Muscle layer of colon (tissue), 2 donors: ENCODE results near the gene SRXN1.
A peak's percentile ranks its signal among the peaks of the same experiment; 100 is the strongest.

Experiments used
- H3K27ac ChIP-seq: one replicate; pipeline ENCODE4 v1.7.0; 2013; ENCODE audit warnings: low read depth, mild to moderate bottlenecking, low read length, moderate library complexity
- H3K27me3 ChIP-seq, 2 donors: one replicate each; pipeline ENCODE4 v1.7.0; 2013; ENCODE audit warnings: low read length in 2 of 2, mild to moderate bottlenecking in 2 of 2; ENCODE audit not compliant: insufficient read depth in 2 of 2, control insufficient read depth in 1 of 2
- H3K36me3 ChIP-seq: one replicate; pipeline ENCODE4 v1.7.0; 2013; ENCODE audit warnings: mild to moderate bottlenecking, low read length; ENCODE audit not compliant: insufficient read depth
- H3K4me1 ChIP-seq: one replicate; pipeline ENCODE4 v1.7.0; 2013; ENCODE audit warnings: mild to moderate bottlenecking, low read length; ENCODE audit not compliant: insufficient read depth
- H3K4me3 ChIP-seq, 2 donors: one replicate each; pipeline ENCODE4 v1.7.0; 2013; ENCODE audit warnings: low read length in 2 of 2, low read depth in 1 of 2, mild to moderate bottlenecking in 1 of 2, moderate library complexity in 1 of 2
- H3K9ac ChIP-seq: one replicate; pipeline ENCODE4 v1.7.0; 2013; ENCODE audit warnings: low read length
- H3K9me3 ChIP-seq: one replicate; pipeline ENCODE4 v1.7.0; 2013; ENCODE audit warnings: mild to moderate bottlenecking, low read length
- donor health status: abdominal sarcoma.
- donor health status: Adenocarcinoma of cecum.

SRXN1 gene

DNA sequence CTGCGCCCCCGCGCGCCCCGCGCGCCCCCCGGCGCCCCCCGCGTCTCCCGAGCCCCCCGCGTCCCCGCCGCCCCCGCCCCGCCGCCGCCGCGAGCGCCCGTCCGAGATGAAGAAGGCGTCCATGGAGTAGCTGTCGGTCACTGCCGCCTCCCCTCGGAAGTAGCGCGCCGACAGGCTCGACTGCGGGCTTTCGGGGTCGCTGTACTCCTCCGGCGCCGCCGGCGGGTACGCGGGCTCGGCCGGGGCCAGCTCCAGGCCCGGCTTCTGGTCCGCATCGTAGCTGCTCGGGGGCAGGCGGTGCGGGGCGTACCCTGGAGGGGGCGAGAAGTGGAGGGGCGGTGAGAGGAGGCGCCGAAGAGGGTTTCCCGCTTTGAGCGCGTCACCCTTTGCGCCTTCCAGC is 11.2 kb upstream of the SRXN1 start:
- Histone ChIP-seq H3K27me3 (peaks cover 19 to 70% of the 10 kb centered on the region in 2 donors), H3K9ac (no peak overlapping the region), H3K27ac (no peak overlapping the region), H3K9me3 (no peaks in the 10 kb centered on the region), H3K4me3 (no peak overlapping the region), H3K4me1 (no peaks in the 10 kb centered on the region), H3K36me3 (no peaks in the 10 kb centered on the region)

DNA sequence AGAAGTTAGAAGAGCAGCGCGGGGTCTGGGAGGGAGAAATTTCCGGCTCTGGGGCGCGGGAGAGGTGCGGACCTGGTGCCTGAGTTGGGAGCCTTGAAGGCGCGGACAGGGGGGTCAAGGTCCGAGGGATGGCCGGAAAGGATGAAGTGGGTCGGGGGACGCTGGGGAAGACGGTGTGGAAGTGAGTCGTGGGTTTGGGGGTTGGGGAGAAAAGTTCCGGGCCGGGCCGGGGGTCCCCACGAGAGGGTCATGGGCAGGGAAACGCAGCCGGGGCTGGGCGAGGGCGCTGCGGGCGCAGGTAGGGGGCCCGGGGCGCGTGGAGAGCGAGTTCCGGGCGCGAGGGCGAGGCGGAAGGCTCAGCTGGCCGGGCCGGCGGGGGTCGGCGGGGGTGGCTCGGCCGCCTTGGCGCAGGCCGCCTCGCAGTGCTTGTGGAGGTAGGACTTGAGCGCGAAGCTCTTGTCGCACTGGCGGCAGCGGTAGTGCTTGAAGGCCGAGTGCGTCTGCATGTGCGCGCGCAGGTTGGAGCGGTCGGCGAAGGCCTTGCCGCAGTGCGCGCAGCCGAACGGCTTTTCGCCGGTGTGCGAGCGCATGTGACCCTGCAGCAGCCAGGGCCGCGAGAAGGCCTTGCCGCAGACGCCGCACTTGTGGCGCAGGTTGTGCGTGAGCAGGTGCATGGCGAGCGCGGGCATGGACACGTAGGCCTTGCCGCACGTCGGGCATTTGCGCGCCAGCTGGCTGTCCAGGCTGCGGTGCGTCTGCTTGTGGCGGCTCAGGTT is 10.5 kb upstream of the SRXN1 start:
- no peaks in the 10 kb centered on the region for H3K9me3 ChIP-seq
- H3K4me3 ChIP-seq = no peak overlapping the region
- no peak overlapping the region for H3K27ac ChIP-seq
- no peaks in the 10 kb centered on the region for H3K4me1 ChIP-seq
- no peak overlapping the region for H3K9ac ChIP-seq
- no peaks in the 10 kb centered on the region for H3K36me3 ChIP-seq
- peaks cover 19 to 70% of the 10 kb centered on the region in 2 donors for H3K27me3 ChIP-seq

DNA sequence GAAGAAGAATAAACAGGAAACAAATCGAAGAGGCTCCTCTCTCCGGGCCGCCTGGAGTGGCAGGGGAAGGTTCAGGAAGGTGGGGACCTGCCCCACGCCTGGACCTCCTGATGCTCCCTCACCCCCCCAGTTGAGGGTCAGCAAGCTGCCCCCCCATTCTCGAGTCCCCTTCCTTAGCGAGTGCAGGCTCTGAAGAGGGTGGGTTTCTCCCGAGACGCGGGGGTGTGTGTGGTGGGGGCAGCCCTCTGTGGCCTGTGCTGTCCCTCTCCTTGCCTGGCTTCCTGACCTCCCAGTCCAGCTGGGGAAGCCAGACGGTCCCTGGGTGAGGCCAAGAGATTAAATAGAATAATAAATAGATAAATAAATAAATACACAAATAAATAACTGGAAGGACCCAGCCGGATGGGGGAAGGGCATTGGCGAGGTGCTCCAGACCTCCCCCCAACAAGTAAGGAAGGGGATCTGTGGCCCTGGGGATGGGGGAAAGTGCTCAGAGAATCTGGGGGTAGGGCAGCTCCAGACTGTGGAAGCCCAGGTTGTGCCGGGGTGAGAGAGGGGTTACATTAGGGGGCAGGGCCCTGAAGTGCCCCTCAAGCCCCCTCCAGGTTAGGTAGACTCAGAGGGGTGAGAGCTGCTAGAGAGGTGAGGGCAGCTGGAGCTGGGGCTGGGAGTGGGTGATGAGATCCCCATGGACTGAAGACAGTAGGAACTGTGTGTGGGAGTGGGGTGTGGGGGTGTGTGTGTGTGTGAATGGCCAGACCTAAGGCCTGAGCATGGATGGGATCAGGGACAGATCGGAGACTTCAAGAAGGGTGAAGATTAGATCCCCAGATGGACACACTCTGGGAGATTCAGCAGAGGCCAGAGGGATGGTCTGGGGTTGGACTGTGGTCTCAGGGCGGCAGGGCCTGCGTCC is 9.5 kb upstream of the SRXN1 start:
- no peaks in the 10 kb centered on the region for H3K36me3 ChIP-seq
- no peaks in the 10 kb centered on the region for H3K4me1 ChIP-seq
- no peak overlapping the region for H3K9ac ChIP-seq
- no peak overlapping the region for H3K27ac ChIP-seq
- H3K4me3 ChIP-seq = no peak overlapping the region
- no peaks in the 10 kb centered on the region for H3K9me3 ChIP-seq
- H3K27me3 ChIP-seq = peaks cover 19 to 63% of the 10 kb centered on the region in 2 donors

DNA sequence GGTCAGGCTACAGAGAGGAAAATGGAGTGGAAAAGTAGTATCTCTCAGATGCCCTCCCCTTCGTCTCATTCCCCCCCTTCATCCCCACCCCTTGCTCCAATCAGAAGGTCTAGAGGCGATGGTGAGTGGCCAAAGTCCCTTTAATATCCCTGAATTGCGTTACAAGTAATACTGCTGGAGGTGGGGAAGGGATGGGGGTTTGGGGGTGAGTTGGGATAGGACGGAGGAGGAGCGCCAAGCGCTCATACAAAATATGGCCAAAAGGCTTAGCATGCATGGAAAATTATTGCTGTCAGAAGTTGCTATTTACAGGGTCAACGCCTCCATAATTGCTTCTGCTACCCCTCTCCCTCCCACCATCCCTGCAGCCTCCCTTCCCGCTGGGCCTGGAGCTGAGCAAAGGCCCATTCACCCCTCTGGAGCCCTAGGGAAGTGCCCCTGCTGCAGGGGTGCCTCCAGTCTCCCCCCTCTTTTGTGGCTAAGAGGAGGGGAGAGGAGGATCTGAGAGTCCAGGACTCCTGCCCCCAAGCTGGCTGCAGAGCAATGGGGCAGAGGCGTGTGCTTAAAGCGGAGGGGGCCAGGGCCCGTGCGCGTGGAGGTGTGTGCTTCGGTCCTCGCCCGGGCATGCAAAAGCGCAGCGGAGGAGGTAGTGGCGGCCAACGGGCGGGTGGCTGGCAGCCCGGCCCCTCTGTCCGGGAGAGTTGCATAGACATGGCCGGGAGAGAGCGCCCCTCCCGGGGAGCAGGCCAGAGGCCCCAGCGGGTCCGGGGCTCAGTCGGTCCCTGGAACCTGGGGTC is 8.7 kb upstream of the SRXN1 start:
- no peak overlapping the region for H3K4me3 ChIP-seq

DNA sequence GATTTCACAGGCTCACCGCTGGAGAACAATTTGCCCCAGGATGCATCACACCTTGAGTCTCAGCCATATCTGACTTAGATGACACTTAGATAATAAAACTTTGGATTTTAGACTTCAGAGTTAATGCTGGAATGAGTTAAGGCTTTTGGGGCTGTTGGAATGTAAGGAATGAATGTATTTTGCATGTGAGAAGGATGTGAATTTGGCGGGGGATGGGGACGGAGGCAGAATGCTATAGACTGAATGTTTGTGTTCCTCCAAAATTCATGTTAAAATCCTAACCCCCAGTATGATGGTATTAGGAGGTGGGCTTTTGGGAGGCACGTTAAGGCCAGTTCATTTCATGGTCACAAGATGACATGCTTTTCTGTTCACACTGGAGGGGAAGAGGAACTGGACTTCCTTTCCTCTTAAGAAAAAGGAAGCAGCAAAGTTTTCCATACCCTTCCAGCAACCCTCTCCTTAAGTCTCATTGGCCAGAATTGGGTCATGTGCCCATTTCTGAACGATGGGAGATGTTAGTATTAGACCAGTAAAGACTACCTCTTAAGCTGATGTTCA is 5.8 kb upstream of the SRXN1 start:
- H3K27me3 ChIP-seq = peaks cover 4 to 37% of the 10 kb centered on the region in 2 donors
- H3K36me3 ChIP-seq = no peaks in the 10 kb centered on the region
- H3K27ac ChIP-seq = no peak overlapping the region

More for the DNA sequence above, 8.7 kb upstream of the SRXN1 start:
- Histone ChIP-seq H3K27ac (no peak overlapping the region), H3K36me3 (no peaks in the 10 kb centered on the region), H3K4me1 (no peaks in the 10 kb centered on the region), H3K9me3 (no peaks in the 10 kb centered on the region), H3K9ac (no peak overlapping the region), H3K27me3 (peaks cover 19 to 57% of the 10 kb centered on the region in 2 donors)

DNA sequence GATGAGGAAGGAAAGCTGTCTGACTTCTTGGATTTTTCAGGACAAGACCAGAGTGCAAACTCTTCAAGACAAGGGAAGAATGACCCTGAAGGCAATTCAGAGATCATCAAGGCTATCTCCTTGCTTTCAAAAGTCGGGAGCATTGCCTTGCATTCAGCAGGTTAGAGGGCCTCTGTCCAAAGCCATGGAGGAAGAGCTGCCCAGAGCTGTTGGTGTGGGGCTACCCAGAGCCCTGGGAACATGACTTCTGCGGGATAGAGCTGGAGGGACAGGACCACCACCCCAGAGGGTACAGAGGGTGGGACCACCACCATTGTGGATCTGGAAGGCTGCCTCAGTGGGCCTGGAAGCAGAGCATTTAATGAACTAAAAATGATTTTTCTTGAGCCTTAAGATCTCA is 5.2 kb upstream of the SRXN1 start:
- H3K9ac ChIP-seq = no peak overlapping the region
- no peak overlapping the region for H3K27ac ChIP-seq
- no peaks in the 10 kb centered on the region for H3K9me3 ChIP-seq
- peaks cover 8% of the 10 kb centered on the region for H3K4me1 ChIP-seq
- peaks cover 4 to 32% of the 10 kb centered on the region in 2 donors for H3K27me3 ChIP-seq
- H3K4me3 ChIP-seq = no peak overlapping the region
- no peaks in the 10 kb centered on the region for H3K36me3 ChIP-seq

More for the DNA sequence above, 5.8 kb upstream of the SRXN1 start:
- Histone ChIP-seq H3K4me3 (no peak overlapping the region), H3K9ac (no peak overlapping the region), H3K4me1 (peaks cover 5% of the 10 kb centered on the region), H3K9me3 (no peaks in the 10 kb centered on the region)

DNA sequence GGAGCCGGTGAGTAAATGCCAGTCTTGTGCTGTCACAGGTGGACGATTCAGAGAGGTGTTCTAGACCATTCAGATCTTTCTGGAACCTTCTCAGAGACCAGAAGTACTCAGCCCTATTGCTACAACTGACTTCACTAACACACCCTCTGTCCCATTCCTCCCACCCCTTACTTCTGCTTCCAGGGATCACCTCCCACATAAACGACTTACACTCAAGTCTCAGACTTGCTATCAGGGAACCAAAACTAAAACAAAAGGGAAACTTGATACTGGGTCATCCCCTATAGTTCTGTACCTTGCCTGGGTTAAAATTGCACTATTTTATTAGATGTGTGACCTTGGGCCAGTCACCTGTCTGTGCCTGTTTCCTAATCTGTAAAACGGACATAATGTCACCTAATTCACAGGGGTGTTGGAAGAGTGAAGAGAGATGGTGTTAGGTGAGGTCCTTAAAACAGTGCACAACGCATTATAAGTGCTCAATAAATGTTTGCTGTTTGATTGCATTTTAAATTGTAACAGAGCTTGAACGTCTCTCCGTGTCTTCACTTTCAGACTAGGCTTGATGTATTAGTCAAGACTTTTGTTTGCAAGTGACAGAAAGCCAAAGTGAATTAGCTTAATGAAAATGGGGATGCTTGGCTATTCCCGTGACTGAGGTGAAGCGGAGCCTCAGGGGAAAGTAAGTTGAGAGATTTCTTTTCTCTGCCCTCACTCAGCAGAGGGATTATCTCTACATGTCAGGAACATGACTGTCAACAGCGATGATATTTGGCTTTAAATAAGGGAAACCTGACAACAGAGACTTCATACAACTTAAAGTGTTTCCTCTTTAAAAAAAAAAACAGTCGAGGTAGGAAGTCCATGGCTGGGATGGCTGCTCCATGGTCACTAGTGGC is 3.0 kb upstream of the SRXN1 start:
- peaks cover 20% of the 10 kb centered on the region for H3K4me1 ChIP-seq
- no peaks in the 10 kb centered on the region for H3K36me3 ChIP-seq
- H3K27ac ChIP-seq = no peak overlapping the region
- peaks cover 0 to 11% of the 10 kb centered on the region in 2 donors for H3K27me3 ChIP-seq
- H3K9me3 ChIP-seq = no peaks in the 10 kb centered on the region
- no peak overlapping the region for H3K9ac ChIP-seq
- H3K4me3 ChIP-seq = no peak overlapping the region

DNA sequence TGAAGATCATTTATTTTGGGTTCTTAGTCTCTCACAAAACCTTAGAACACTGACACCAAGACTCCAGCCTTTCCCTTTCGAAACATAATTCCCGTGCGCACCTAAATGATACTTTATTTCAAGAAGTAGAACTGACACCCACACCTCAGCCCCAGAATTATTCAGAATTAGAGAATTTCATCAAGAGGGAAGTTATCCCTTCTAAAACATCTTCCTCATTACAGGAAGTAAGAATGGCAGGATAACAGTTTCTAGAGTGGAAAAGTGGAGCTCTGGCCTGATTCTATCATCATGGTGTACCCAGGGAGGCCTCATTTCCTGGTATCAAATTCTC is 1.4 kb upstream of the SRXN1 start:
- Histone ChIP-seq H3K36me3 (peaks cover 5% of the 10 kb centered on the region), H3K4me3 (peak overlapping the region in 1 of 2 donors; percentile 81), H3K9me3 (no peaks in the 10 kb centered on the region), H3K4me1 (peaks cover 20% of the 10 kb centered on the region), H3K27me3 (peaks cover 0 to 2% of the 10 kb centered on the region in 2 donors), H3K27ac (no peak overlapping the region), H3K9ac (no peak overlapping the region)

DNA sequence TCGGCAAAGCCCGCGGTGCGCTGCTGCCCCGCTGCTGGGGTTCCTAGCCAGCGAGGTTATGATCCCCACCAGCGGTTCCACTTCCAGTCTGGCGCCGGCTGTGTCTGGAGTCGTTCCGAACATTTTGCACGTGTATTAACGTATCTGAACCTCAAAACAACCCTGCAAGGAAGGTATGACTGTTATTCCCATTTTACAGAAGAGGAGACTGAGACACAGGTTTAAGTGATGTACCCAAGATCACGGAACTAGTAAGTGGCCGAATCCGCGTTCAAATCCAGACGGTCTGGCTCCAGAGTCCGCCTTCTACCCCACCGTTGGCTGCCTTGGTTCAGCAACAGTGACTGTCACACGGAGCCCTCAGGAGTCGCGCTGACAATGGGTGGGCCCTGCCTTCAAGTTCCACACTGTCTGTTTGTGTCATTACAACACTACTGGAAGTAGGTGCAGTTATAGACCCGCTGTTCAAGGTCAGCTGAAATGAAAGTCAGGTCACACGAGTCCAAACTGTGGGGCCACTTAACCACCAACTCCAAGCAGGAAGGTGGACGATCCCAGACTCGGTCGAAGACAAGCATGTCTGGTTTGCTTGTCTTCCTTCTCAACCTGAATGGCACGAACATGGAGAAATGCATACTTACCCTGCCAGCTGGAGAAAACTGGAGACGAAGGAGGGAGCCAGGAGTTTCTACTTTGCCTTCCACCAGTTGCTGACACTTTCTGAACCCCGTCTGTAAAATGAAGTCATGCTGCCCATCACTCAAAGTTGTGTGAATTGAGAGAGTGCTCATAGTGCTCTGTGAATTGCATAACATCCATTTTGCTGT is 803 bp upstream of the SRXN1 start:
- no peaks in the 10 kb centered on the region for H3K27me3 ChIP-seq
- peak overlapping the region; percentile 73 for H3K27ac ChIP-seq
- peak overlapping the region; percentile 69 to 81 for H3K4me3 ChIP-seq
- peaks cover 9% of the 10 kb centered on the region for H3K36me3 ChIP-seq
- H3K4me1 ChIP-seq = peaks cover 20% of the 10 kb centered on the region
- H3K9me3 ChIP-seq = no peaks in the 10 kb centered on the region
- no peak overlapping the region for H3K9ac ChIP-seq
